Measurements from ENCODE around the gene AANAT. TPM values are rescaled to one million over a fixed set of nuclear protein-coding genes. Genes with fewer than 3 reads are reported as not detected.

The AANAT gene
- total and polyA plus RNA-seq, 2 experiments from 2014 or later, result not detected

- Histone ChIP-seq H2AFZ (no peak overlapping the region), H3K9ac (no peak overlapping the region), H4K20me1 (ENCODE audit: insufficient read depth) (no peaks in the 10 kb centered on the region), H3K27ac (no peak overlapping the region), H3K27me3 (replicated peaks; ENCODE audit: insufficient read depth) (no peaks in the 10 kb centered on the region), H3F3A (ENCODE audit: insufficient read depth) (peaks cover 6% of the 10 kb centered on the region; the same call in 1 of the 2 replicates), H3K4me3 (no peak overlapping the region), H3K9me3 (ENCODE audit: low read depth) (no peaks in the 10 kb centered on the region), H3K36me3 (ENCODE audit: low read depth) (no peaks in the 10 kb centered on the region), H3K9me2 (ENCODE audit: insufficient read depth) (no peaks in the 10 kb centered on the region), H3K4me1 (ENCODE audit: insufficient read depth) (no peaks in the 10 kb centered on the region), H3K79me2 (ENCODE audit: insufficient read depth) (no peaks in the 10 kb centered on the region), H3K4me2 (ENCODE audit: unreplicated experiment) (no peak overlapping the region)
- 85 to 86% methylated on average over 21 of the region's 21 CpGs for WGBS, 2 experiments (ENCODE audit: low coverage in 1 of 2, low lambda C conversion rate in 2 of 2, missing lambda C conversion rate in 2 of 2)
- TF ChIP-seq EZH2 (IDR thresholded peaks at IDR 0.05; ENCODE audit: insufficient read depth, poor library complexity, severe bottlenecking) (no peak), EZH2phosphoT487 (IDR thresholded peaks at IDR 0.05; ENCODE audit: insufficient read depth, low read depth) (no peak)
- in situ Hi-C loops (cut with MboI), result loop anchor here (25.0 kb wide), 1 partner anchor 106 kb away; the partner anchor contains the start of gene ST6GALNAC2
- DNase-seq, result no peak
Observed at GRCh38 chr17:76481071-76481655, 13.8 kb downstream of the AANAT start.

GRCh38 chr17:76484228-76484725 is 16.9 kb downstream of the AANAT start:
- Histone ChIP-seq H3K9ac (no peak overlapping the region), H3K27ac (no peak overlapping the region), H3K36me3 (ENCODE audit: low read depth) (no peaks in the 10 kb centered on the region), H3K79me2 (ENCODE audit: insufficient read depth) (no peaks in the 10 kb centered on the region), H3K4me2 (ENCODE audit: unreplicated experiment) (no peak overlapping the region), H3K4me1 (ENCODE audit: insufficient read depth) (no peaks in the 10 kb centered on the region), H3K27me3 (replicated peaks; ENCODE audit: insufficient read depth) (no peaks in the 10 kb centered on the region), H4K20me1 (ENCODE audit: insufficient read depth) (no peaks in the 10 kb centered on the region), H2AFZ (no peak overlapping the region), H3K9me3 (ENCODE audit: low read depth) (no peaks in the 10 kb centered on the region), H3K9me2 (ENCODE audit: insufficient read depth) (no peaks in the 10 kb centered on the region), H3K4me3 (no peak overlapping the region), H3F3A (ENCODE audit: insufficient read depth) (peaks cover 6% of the 10 kb centered on the region; the same call in 1 of the 2 replicates)
- no peak for DNase-seq
- WGBS, 2 experiments (ENCODE audit: low coverage in 1 of 2, low lambda C conversion rate in 2 of 2, missing lambda C conversion rate in 2 of 2), result 85 to 88% methylated on average over 11 of the region's 11 CpGs
- in situ Hi-C loops (cut with MboI), result loop anchor here (25.0 kb wide), 1 partner anchor 103 kb away; the partner anchor contains the start of gene ST6GALNAC2
- no peak for TF ChIP-seq EZH2 (IDR thresholded peaks at IDR 0.05; ENCODE audit: insufficient read depth, poor library complexity, severe bottlenecking)
- no peak for TF ChIP-seq EZH2phosphoT487 (IDR thresholded peaks at IDR 0.05; ENCODE audit: insufficient read depth, low read depth)

- Histone ChIP-seq H3K9me3 (ENCODE audit: low read depth) (no peaks in the 10 kb centered on the region), H3K9ac (no peak overlapping the region), H3K27ac (no peak overlapping the region), H3K27me3 (replicated peaks; ENCODE audit: insufficient read depth) (no peaks in the 10 kb centered on the region), H2AFZ (no peak overlapping the region), H3K9me2 (ENCODE audit: insufficient read depth) (no peaks in the 10 kb centered on the region), H4K20me1 (ENCODE audit: insufficient read depth) (no peaks in the 10 kb centered on the region), H3K79me2 (ENCODE audit: insufficient read depth) (no peaks in the 10 kb centered on the region), H3K36me3 (ENCODE audit: low read depth) (no peaks in the 10 kb centered on the region), H3F3A (ENCODE audit: insufficient read depth) (peaks cover 6% of the 10 kb centered on the region; the same call in 1 of the 2 replicates), H3K4me1 (ENCODE audit: insufficient read depth) (no peaks in the 10 kb centered on the region), H3K4me3 (no peak overlapping the region), H3K4me2 (ENCODE audit: unreplicated experiment) (no peak overlapping the region)
- TF ChIP-seq EZH2 (IDR thresholded peaks at IDR 0.05; ENCODE audit: insufficient read depth, poor library complexity, severe bottlenecking) (no peak), EZH2phosphoT487 (IDR thresholded peaks at IDR 0.05; ENCODE audit: insufficient read depth, low read depth) (no peak)
- peak; percentile 18 for DNase-seq
- 26 to 39% methylated on average over 11 of the region's 11 CpGs for WGBS, 2 experiments (ENCODE audit: low coverage in 1 of 2, low lambda C conversion rate in 2 of 2, missing lambda C conversion rate in 2 of 2)
- in situ Hi-C loops (cut with MboI), result loop anchor here (25.0 kb wide), 1 partner anchor 102 kb away; the partner anchor contains the start of gene ST6GALNAC2
Observed at GRCh38 chr17:76485569-76485968, 18.2 kb downstream of the AANAT start.

GRCh38 chr17:76487451-76488192 is 20.2 kb downstream of the AANAT start:
- Histone ChIP-seq H4K20me1 (ENCODE audit: insufficient read depth) (no peaks in the 10 kb centered on the region), H2AFZ (no peak overlapping the region), H3K79me2 (ENCODE audit: insufficient read depth) (no peaks in the 10 kb centered on the region), H3K9ac (no peak overlapping the region), H3K36me3 (ENCODE audit: low read depth) (no peaks in the 10 kb centered on the region), H3K4me2 (ENCODE audit: unreplicated experiment) (no peak overlapping the region), H3F3A (ENCODE audit: insufficient read depth) (peaks cover 6% of the 10 kb centered on the region; the same call in 1 of the 2 replicates), H3K9me3 (ENCODE audit: low read depth) (no peaks in the 10 kb centered on the region), H3K4me1 (ENCODE audit: insufficient read depth) (no peaks in the 10 kb centered on the region), H3K4me3 (no peak overlapping the region), H3K27me3 (replicated peaks; ENCODE audit: insufficient read depth) (no peaks in the 10 kb centered on the region), H3K9me2 (ENCODE audit: insufficient read depth) (no peaks in the 10 kb centered on the region), H3K27ac (no peak overlapping the region)
- 96 to 98% methylated on average over 20 to 22 of the region's 22 CpGs for WGBS, 2 experiments (ENCODE audit: low coverage in 1 of 2, low lambda C conversion rate in 2 of 2, missing lambda C conversion rate in 2 of 2)
- no peak for TF ChIP-seq EZH2 (IDR thresholded peaks at IDR 0.05; ENCODE audit: insufficient read depth, poor library complexity, severe bottlenecking)
- no peak for TF ChIP-seq EZH2phosphoT487 (IDR thresholded peaks at IDR 0.05; ENCODE audit: insufficient read depth, low read depth)
- in situ Hi-C loops (cut with MboI), result loop anchor here (25.0 kb wide), 1 partner anchor 100 kb away; the partner anchor contains the start of gene ST6GALNAC2
- DNase-seq, result no peak

Data from GM23248 (cell line).